ENCODE measurements around the gene SPAG8. TPM values are rescaled to one million over a fixed set of nuclear protein-coding genes. Genes with fewer than 3 reads are reported as not detected.

The SPAG8 gene
- total and polyA plus RNA-seq, 9 of the 15 experiments (the other 6 are each of a cell fraction or from before 2014, with no cell fraction given), result 0.03 to 0.47 (median 0.21) TPM

GRCh38 chr9:35859990-35860339, 47.9 kb upstream of the SPAG8 start:
- no peak overlapping the region for H3K4me2 ChIP-seq (ENCODE audit: insufficient read depth, low read length)
- FAIRE-seq (no peak), DNase-seq (ENCODE audit: extremely low read depth in 1 of 4, low spot score in 3 of 4) (no peak), ATAC-seq (no peak)
- POLR2A ChIA-PET, result no interaction called here
- H2AFZ ChIP-seq (ENCODE audit: low read depth, low read length), result no peak overlapping the region
- no peak for TF ChIP-seq ZEB2 (IDR thresholded peaks at IDR 0.05)
- TF ChIP-seq U2AF2 (optimal IDR thresholded peaks at IDR 0.05; ENCODE audit: low read depth, low read length), result no peak
- no peak for TF ChIP-seq CC2D1A (IDR thresholded peaks at IDR 0.05)
- no peak for TF ChIP-seq SMARCA4 (IDR thresholded peaks at IDR 0.05)
- no peak for TF ChIP-seq SMAD3 (CRISPR knock-in tag; conservative IDR thresholded peaks at IDR 0.05)
- no peak for TF ChIP-seq ERF (CRISPR knock-in tag; IDR thresholded peaks at IDR 0.05)
- TF ChIP-seq XRCC4 (IDR thresholded peaks at IDR 0.05; ENCODE audit: extremely low read depth, insufficient read depth, insufficient read length), result no peak
- no peak for TF ChIP-seq ZNF41 (CRISPR knock-in tag; conservative IDR thresholded peaks at IDR 0.05)
- TF ChIP-seq ZNF140 (CRISPR knock-in tag; IDR thresholded peaks at IDR 0.05), result no peak
- TF ChIP-seq RBM15 (IDR thresholded peaks at IDR 0.05; ENCODE audit: insufficient read depth, low read length), result no peak
- TF ChIP-seq ZNF354B (CRISPR knock-in tag; IDR thresholded peaks at IDR 0.05), result no peak
- no peak for TF ChIP-seq E2F5 (CRISPR knock-in tag; IDR thresholded peaks at IDR 0.05)
- TF ChIP-seq ELF2 (CRISPR knock-in tag; IDR thresholded peaks at IDR 0.05), result no peak
- intact Hi-C loops (cut with micrococcal nuclease) (no loop called here), in situ Hi-C loops (cut with MboI) (no loop called here)
- no peak overlapping the region for H3K9ac ChIP-seq (ENCODE audit: insufficient read depth in 1 of 2, low read depth in 2 of 2, low read length in 2 of 2)
- no peak overlapping the region for H3K27ac ChIP-seq (ENCODE audit: extremely low read depth, low read depth, low read length)
- 4% methylated on average over 3 of the region's 3 CpGs for WGBS (ENCODE audit: insufficient coverage, low coverage, missing lambda C conversion rate)
- H3K9me1 ChIP-seq (ENCODE audit: control insufficient read depth, insufficient read depth, low read length), result no peaks in the 10 kb centered on the region
- H3K79me2 ChIP-seq (ENCODE audit: control insufficient read depth, insufficient read depth, low read length), result no peaks in the 10 kb centered on the region
- CTCF ChIA-PET (ENCODE audit: low intra/inter-chr PET ratio), result no interaction called here
- H3K9me3 ChIP-seq (replicated peaks; ENCODE audit: control insufficient read depth, insufficient read depth, low read depth, low read length), result no peaks in the 10 kb centered on the region
- H3K27me3 ChIP-seq (ENCODE audit: control insufficient read depth in 2 of 2, insufficient read depth in 2 of 2, low read length in 2 of 2), result peaks cover 18 to 78% of the 10 kb centered on the region in 2 experiments
- H3K4me3 ChIP-seq, result no peak overlapping the region
- no peaks in the 10 kb centered on the region for H3K36me3 ChIP-seq (ENCODE audit: control insufficient read depth, insufficient read depth, low read length)
- H4K20me1 ChIP-seq (replicated peaks; ENCODE audit: control insufficient read depth, insufficient read depth, low read length), result no peaks in the 10 kb centered on the region
- no peaks in the 10 kb centered on the region for H3K4me1 ChIP-seq (replicated peaks in 1 of 2; ENCODE audit: control insufficient read depth in 2 of 2, insufficient read depth in 2 of 2, low read length in 2 of 2)
- no TSS peak for BruUV-seq (replicated peaks)

Measured in K562 (cell line).